Type B pancreatic cell (in vitro differentiated cells): Measurements from ENCODE around the gene RAC3. TPM values are rescaled to one million over a fixed set of nuclear protein-coding genes. Genes with fewer than 3 reads are reported as not detected.

Experiments
- DNase-seq: peaks from one replicate; pipeline ENCODE4 v3.0.0; 2021; ENCODE audit warnings: mixed read lengths; ENCODE audit not compliant: unreplicated experiment; ENCODE audit errors: extremely low spot score
- H3K27ac Mint-ChIP-seq: 2 replicates; pipeline ENCODE4 v1.8.0; 2021; ENCODE audit warnings: mild to moderate bottlenecking, mixed read lengths
- H3K27me3 Mint-ChIP-seq: 2 replicates; pipeline ENCODE4 v1.8.0; 2021; ENCODE audit warnings: mixed read lengths
- H3K36me3 Mint-ChIP-seq: 2 replicates; pipeline ENCODE4 v1.8.0; 2021; ENCODE audit warnings: mixed read lengths
- H3K4me1 Mint-ChIP-seq: one replicate; pipeline ENCODE4 v1.8.0; 2021; ENCODE audit warnings: mixed read lengths; ENCODE audit not compliant: unreplicated experiment
- H3K4me3 Mint-ChIP-seq: 2 replicates; pipeline ENCODE4 v1.8.0; 2021; ENCODE audit warnings: mild to moderate bottlenecking, mixed read lengths
- H3K9me3 Mint-ChIP-seq: 2 replicates; pipeline ENCODE4 v1.8.0; 2021; ENCODE audit warnings: mixed read lengths
- CTCF ChIP-seq: fragments of 200-600 bp; sonication (generic); conservative IDR thresholded peaks from 2 replicates; pipeline ENCODE4 v1.5.0; 2021; ENCODE audit warnings: antibody characterized with exemption, mild to moderate bottlenecking
- total RNA-seq: library from RNA; stranded (reverse); gene quantifications from 2 replicates; pipeline ENCODE4 v1.2.1, GENCODE V29; 2021; ENCODE audit warnings: low replicate concordance

RAC3 gene
- total RNA-seq, 1 donor from 2014 or later, result 51.7 TPM

GRCh38 chr17:82003411-82004381 is 27.8 kb upstream of the RAC3 start:
- no peak for DNase-seq
- Mint-ChIP-seq H3K4me3 (no peak overlapping the region), H3K27ac (no peak overlapping the region), H3K36me3 (no peaks in the 10 kb centered on the region), H3K4me1 (peaks cover 9% of the 10 kb centered on the region), H3K9me3 (no peaks in the 10 kb centered on the region), H3K27me3 (no peaks in the 10 kb centered on the region)
- no peak for TF ChIP-seq CTCF

- DNase-seq, result no peak
- no peaks in the 10 kb centered on the region for H3K9me3 Mint-ChIP-seq
- H3K36me3 Mint-ChIP-seq, result no peaks in the 10 kb centered on the region
- no peak for TF ChIP-seq CTCF
- H3K27me3 Mint-ChIP-seq, result no peaks in the 10 kb centered on the region
- no peak overlapping the region for H3K4me3 Mint-ChIP-seq
- H3K4me1 Mint-ChIP-seq, result peaks cover 9% of the 10 kb centered on the region
- H3K27ac Mint-ChIP-seq, result no peak overlapping the region
Observed at GRCh38 chr17:82004517-82005455, 26.7 kb upstream of the RAC3 start.

- no peaks in the 10 kb centered on the region for H3K27me3 Mint-ChIP-seq
- no peaks in the 10 kb centered on the region for H3K9me3 Mint-ChIP-seq
- no peaks in the 10 kb centered on the region for H3K36me3 Mint-ChIP-seq
- no peak overlapping the region for H3K27ac Mint-ChIP-seq
- DNase-seq, result no peak
- no peak overlapping the region for H3K4me3 Mint-ChIP-seq
- peaks cover 9% of the 10 kb centered on the region for H3K4me1 Mint-ChIP-seq
- no peak for TF ChIP-seq CTCF
Observed at GRCh38 chr17:82005701-82006348, 25.7 kb upstream of the RAC3 start.

GRCh38 chr17:82006468-82007227 is 24.8 kb upstream of the RAC3 start:
- H3K27ac Mint-ChIP-seq, result no peak overlapping the region
- peaks cover 9% of the 10 kb centered on the region for H3K4me1 Mint-ChIP-seq
- DNase-seq, result no peak
- H3K36me3 Mint-ChIP-seq, result no peaks in the 10 kb centered on the region
- no peaks in the 10 kb centered on the region for H3K9me3 Mint-ChIP-seq
- H3K4me3 Mint-ChIP-seq, result no peak overlapping the region
- no peaks in the 10 kb centered on the region for H3K27me3 Mint-ChIP-seq
- TF ChIP-seq CTCF, result no peak

GRCh38 chr17:82007228-82007494 is 24.3 kb upstream of the RAC3 start:
- Mint-ChIP-seq H3K27me3 (no peaks in the 10 kb centered on the region), H3K4me1 (peaks cover 9% of the 10 kb centered on the region), H3K27ac (no peak overlapping the region), H3K4me3 (no peak overlapping the region), H3K9me3 (no peaks in the 10 kb centered on the region), H3K36me3 (no peaks in the 10 kb centered on the region)
- DNase-seq, result no peak
- no peak for TF ChIP-seq CTCF
